Esophagus muscularis mucosa (tissue), 4 donors: ENCODE results near the gene TLR10. TPM values are rescaled to one million over a fixed set of nuclear protein-coding genes. Genes with fewer than 3 reads are reported as not detected.

Experiments
- DNase-seq: peaks from one replicate; pipeline ENCODE4 v3.0.0-alpha.2; 2017; ENCODE audit errors: extremely low spot score
- H3K27ac ChIP-seq, 4 donors: fragments of 200-600 bp; sonication (generic); replicated peaks in 1 of 4; 1 replicate in 3 of 4; 2 replicates in 1 of 4; pipeline ENCODE4 v1.5.1; 2016 to 2019; ENCODE audit warnings: mild to moderate bottlenecking in 1 of 4
- H3K27me3 ChIP-seq, 4 donors: fragments of 200-600 bp; sonication (generic); one replicate each; pipeline versions ENCODE4 v1.5.1 to v1.6.0; 2016 to 2019
- H3K36me3 ChIP-seq, 4 donors: fragments of 200-600 bp; sonication (generic); one replicate each; pipeline ENCODE4 v1.5.1; 2016 to 2019
- H3K4me1 ChIP-seq, 4 donors: fragments of 200-600 bp; sonication (generic); one replicate each; pipeline ENCODE4 v1.5.1; 2016 to 2019
- H3K4me3 ChIP-seq, 4 donors: fragments of 200-600 bp; sonication (generic); 1 replicate in 2 of 4; 2 replicates in 2 of 4; pipeline ENCODE4 v1.5.1; 2016 to 2019; ENCODE audit warnings: mild to moderate bottlenecking in 4 of 4, moderate library complexity in 1 of 4
- H3K9me3 ChIP-seq, 4 donors: fragments of 200-600 bp; sonication (generic); 1 replicate in 3 of 4; 2 replicates in 1 of 4; pipeline ENCODE4 v1.5.1; 2016 to 2019
- EP300 ChIP-seq: sonication (generic); formaldehyde crosslinking; IDR thresholded peaks from one replicate; pipeline ENCODE4 v1.6.1; 2017; ENCODE audit warnings: antibody characterized with exemption
- POLR2A ChIP-seq: fragments of 450-650 bp; IDR thresholded peaks from one replicate; pipeline ENCODE4 v1.6.1; 2017; ENCODE audit warnings: antibody characterized with exemption, moderate library complexity, mild to moderate bottlenecking, low read depth
- POLR2AphosphoS5 ChIP-seq, 2 donors: sonication (generic); formaldehyde crosslinking; IDR thresholded peaks; one replicate each; pipeline ENCODE4 v1.6.1; 2017; ENCODE audit warnings: antibody characterized with exemption in 2 of 2
- WGBS: methylation state at CpG from one replicate; pipeline ENCODE4 v1.1.5; 2018; 5-methylcytosine and 5-hydroxymethylcytosine counted together
- intact Hi-C: fragments of 100-400 bp; cut with DNase I; formaldehyde crosslinking; loops from one replicate; pipeline ENCODE4 v1.15.1; 2023
- total RNA-seq, 4 donors: library from RNA; depleted of rRNA; stranded (reverse); fragments of >200 nt; gene quantifications; one replicate each; pipeline versions ENCODE4 v1.1.0 to v1.2.1, GENCODE V29; 2016
- TF ChIP-seq, protein P1 (sequence below), 3 experiments: fragments of 200-600 bp in 2 of 3; fragments of 450-650 bp in 1 of 3; sonication (generic) in 2 of 3; IDR thresholded peaks; one replicate each; pipeline ENCODE4 v1.5.1; 2017 to 2019; ENCODE audit warnings: antibody characterized with exemption in 3 of 3, mild to moderate bottlenecking in 2 of 3, moderate library complexity in 1 of 3

The TLR10 gene
- total RNA-seq, 4 donors from 2014 or later: 0.17 TPM; not detected in 3

DNA sequence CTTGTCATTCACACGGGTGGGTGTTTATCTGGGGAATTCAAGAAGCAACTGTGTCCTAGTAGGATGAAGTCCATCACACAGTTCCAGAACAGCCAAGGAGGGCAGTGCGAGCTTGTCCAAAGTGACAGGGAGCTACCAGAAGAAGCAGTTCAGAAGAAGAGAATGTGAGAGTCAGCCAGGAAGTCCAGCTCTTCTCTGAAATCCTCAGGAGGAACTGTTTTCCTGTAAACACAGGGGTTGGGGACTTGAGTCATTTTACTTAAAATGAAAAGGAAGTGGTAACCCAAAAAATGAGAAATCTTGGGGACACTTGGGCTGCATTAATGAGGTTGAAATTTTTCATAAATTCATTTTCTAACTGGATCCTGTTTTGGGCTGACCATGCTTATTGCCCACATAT, 8.2 kb upstream of the TLR10 start:
- no peaks in the 10 kb centered on the region for H3K4me1 ChIP-seq
- no peak overlapping the region for H3K4me3 ChIP-seq
- no peaks in the 10 kb centered on the region for H3K27me3 ChIP-seq
- WGBS: 76% methylated on average over 2 of the region's 2 CpGs
- H3K27ac ChIP-seq: no peak overlapping the region
- intact Hi-C loops: no loop called here
- TF ChIP-seq POLR2AphosphoS5 (IDR thresholded peaks at IDR 0.05): no peak
- no peak for TF ChIP-seq POLR2A
- peaks cover 0 to 6% (median 0%) of the 10 kb centered on the region in 4 donors for H3K9me3 ChIP-seq
- H3K36me3 ChIP-seq: no peaks in the 10 kb centered on the region
- DNase-seq: no peak

DNA sequence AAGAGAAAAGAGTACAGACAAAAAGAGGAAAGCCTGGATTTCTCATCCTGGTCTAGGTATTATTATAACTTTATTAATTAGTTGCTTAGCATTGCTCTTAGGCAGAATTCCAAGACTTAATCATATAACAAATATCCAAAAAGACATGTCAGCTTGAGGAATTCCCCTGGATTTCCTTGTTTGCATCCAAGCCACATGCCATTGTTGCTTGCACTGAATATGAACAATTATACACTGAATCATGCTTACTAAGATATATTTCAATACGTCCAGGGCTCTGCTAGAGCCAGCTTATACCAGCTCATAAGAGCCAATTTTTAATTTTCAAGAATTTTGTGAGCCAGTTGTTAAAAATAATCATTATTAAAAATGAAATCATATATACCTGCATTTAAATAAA, 5.5 kb upstream of the TLR10 start:
- intact Hi-C loops: no loop called here
- 18% methylated on average over 1 of the region's 1 CpG for WGBS
- TF ChIP-seq POLR2A: no peak
- no peak overlapping the region for H3K4me3 ChIP-seq
- no peaks in the 10 kb centered on the region for H3K27me3 ChIP-seq
- no peak for DNase-seq
- no peaks in the 10 kb centered on the region for H3K36me3 ChIP-seq
- H3K27ac ChIP-seq: no peak overlapping the region
- H3K4me1 ChIP-seq: no peaks in the 10 kb centered on the region
- H3K9me3 ChIP-seq: no peaks in the 10 kb centered on the region

DNA sequence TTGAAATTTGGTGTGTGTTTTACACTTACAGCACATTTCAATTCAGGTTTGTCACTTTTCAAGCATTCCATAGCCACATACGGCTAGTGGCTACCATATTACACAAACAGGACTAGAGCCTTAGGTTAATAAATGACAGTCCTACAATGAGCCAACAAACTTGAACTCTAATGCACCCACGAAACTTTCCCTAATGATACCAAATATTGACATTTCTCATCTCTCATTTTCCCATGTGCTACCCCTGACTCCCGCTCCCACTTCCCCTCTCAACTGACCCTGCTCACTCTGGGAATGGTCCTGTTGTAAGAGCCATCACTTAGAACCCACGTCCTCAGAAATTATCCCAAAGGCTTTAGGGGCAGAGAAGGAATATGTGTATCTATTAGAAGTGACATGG, 4.9 kb upstream of the TLR10 start:
- no peak for DNase-seq
- Histone ChIP-seq H3K4me1 (no peaks in the 10 kb centered on the region), H3K9me3 (no peaks in the 10 kb centered on the region), H3K4me3 (no peak overlapping the region), H3K36me3 (no peaks in the 10 kb centered on the region), H3K27ac (no peak overlapping the region), H3K27me3 (no peaks in the 10 kb centered on the region)
- TF ChIP-seq, protein P1, sequence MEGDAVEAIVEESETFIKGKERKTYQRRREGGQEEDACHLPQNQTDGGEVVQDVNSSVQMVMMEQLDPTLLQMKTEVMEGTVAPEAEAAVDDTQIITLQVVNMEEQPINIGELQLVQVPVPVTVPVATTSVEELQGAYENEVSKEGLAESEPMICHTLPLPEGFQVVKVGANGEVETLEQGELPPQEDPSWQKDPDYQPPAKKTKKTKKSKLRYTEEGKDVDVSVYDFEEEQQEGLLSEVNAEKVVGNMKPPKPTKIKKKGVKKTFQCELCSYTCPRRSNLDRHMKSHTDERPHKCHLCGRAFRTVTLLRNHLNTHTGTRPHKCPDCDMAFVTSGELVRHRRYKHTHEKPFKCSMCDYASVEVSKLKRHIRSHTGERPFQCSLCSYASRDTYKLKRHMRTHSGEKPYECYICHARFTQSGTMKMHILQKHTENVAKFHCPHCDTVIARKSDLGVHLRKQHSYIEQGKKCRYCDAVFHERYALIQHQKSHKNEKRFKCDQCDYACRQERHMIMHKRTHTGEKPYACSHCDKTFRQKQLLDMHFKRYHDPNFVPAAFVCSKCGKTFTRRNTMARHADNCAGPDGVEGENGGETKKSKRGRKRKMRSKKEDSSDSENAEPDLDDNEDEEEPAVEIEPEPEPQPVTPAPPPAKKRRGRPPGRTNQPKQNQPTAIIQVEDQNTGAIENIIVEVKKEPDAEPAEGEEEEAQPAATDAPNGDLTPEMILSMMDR (IDR thresholded peaks at IDR 0.05): no peak
- no peak for TF ChIP-seq POLR2AphosphoS5 (IDR thresholded peaks at IDR 0.05)
- TF ChIP-seq POLR2A: no peak
- no peak for TF ChIP-seq EP300
- intact Hi-C loops: no loop called here
- WGBS: 90% methylated on average over 4 of the region's 4 CpGs

DNA sequence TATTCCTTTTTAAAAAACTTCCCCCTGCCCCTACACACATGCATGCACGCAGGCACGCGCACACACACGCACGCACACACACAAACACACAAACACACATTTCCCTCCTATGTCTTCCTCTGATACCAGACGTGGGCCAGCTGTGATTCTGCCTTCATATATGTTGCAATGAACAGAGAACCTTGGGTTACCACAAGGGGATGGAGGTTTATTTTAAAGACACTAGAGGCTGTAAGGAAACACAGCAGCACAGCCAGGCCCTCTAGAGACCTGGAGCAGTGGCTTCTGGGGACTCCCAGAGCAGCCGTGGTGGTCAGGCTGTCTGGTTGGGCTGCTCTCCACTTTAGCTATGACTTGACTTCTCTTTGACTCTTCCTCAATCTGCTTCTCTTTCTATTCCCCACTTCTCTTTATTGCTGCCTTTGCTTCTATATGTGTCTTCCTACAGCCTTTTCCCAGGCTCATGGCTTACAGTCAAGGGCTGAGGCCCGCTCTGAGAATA, 3.2 kb upstream of the TLR10 start:
- Histone ChIP-seq H3K9me3 (no peaks in the 10 kb centered on the region), H3K27ac (no peak overlapping the region), H3K4me1 (no peaks in the 10 kb centered on the region), H3K36me3 (no peaks in the 10 kb centered on the region), H3K4me3 (no peak overlapping the region), H3K27me3 (no peaks in the 10 kb centered on the region)
- DNase-seq: no peak
- intact Hi-C loops: no loop called here
- no peak for TF ChIP-seq POLR2AphosphoS5 (IDR thresholded peaks at IDR 0.05)
- TF ChIP-seq, protein P1 (IDR thresholded peaks at IDR 0.05): no peak
- no peak for TF ChIP-seq EP300
- TF ChIP-seq POLR2A: no peak
- 82% methylated on average over 8 of the region's 8 CpGs for WGBS

DNA sequence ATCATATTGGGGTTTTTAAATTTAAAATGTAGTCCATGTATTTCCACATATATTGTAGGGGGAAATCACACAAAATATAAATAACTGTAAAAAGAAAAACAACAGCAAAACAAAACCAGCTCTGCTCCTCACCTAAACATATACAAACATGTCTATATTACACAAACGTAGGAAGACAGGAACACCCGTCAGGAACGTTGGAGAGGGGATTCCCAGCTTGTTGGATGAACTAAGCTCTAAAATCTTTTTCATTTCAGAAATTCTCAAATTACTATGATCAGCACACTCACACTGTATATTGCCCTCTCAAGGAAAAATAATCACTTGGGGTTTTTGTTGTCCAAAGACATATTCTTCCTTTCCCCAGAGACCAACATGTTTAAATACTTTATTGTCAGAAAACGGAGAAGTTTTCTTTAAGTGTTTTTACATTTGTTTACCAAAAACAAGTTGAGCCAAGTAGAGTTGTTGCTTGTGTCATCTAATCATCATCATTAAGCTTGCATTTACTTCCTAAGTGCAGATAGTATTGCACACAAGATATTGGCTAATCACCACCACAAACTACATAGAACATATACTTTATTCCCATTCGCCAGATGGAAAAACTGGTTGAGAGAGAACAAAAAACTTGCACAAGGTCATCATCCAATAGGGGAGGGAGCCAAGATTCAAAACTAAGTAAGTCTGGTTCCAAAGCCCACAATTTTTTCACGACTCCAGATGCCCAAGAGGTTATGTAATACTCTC, 2.4 kb upstream of the TLR10 start:
- Histone ChIP-seq H3K4me3 (no peak overlapping the region), H3K36me3 (no peaks in the 10 kb centered on the region), H3K9me3 (no peaks in the 10 kb centered on the region), H3K4me1 (no peaks in the 10 kb centered on the region), H3K27ac (no peak overlapping the region), H3K27me3 (no peaks in the 10 kb centered on the region)
- DNase-seq: no peak
- 65% methylated on average over 6 of the region's 6 CpGs for WGBS
- TF ChIP-seq EP300 (no peak), POLR2A (no peak), POLR2AphosphoS5 (IDR thresholded peaks at IDR 0.05) (no peak)
- TF ChIP-seq, protein P1 (IDR thresholded peaks at IDR 0.05): no peak
- intact Hi-C loops: no loop called here

DNA sequence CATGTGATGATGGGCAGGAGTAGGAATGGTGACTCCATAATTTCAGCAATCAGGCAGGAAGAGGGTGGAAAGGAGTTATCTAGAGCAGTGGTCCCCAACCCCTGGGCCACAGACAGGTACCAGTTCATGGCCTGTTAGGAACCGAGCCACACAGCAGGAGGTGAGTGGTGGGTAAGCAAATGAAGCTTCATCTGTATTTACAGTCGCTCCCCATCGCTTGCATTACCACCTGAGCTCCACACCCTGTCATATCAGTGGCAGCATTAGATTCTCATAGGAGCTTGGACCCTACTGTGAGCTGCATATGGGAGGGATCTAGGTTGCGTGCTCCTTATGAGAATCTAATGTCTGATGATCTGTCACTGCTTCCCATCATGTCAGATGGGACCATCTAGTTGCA, 1.4 kb upstream of the TLR10 start:
- TF ChIP-seq, protein P1 (IDR thresholded peaks at IDR 0.05): no peak
- TF ChIP-seq EP300 (no peak), POLR2AphosphoS5 (IDR thresholded peaks at IDR 0.05) (no peak), POLR2A (no peak)
- no peaks in the 10 kb centered on the region for H3K36me3 ChIP-seq
- no peaks in the 10 kb centered on the region for H3K27me3 ChIP-seq
- no peaks in the 10 kb centered on the region for H3K4me1 ChIP-seq
- WGBS: 100% methylated on average over 3 of the region's 4 CpGs
- no peak for DNase-seq
- H3K9me3 ChIP-seq: no peaks in the 10 kb centered on the region
- intact Hi-C loops: no loop called here
- no peak overlapping the region for H3K4me3 ChIP-seq
- no peak overlapping the region for H3K27ac ChIP-seq
